ENCODE results near the gene TAP1. TPM values are rescaled to one million over a fixed set of nuclear protein-coding genes. Genes with fewer than 3 reads are reported as not detected.

The TAP1 gene
- total and polyA plus RNA-seq, 9 of the 15 experiments (the other 6 are each of a cell fraction or from before 2014, with no cell fraction given): 1.3 to 6.0 (median 4.2) TPM

- TF ChIP-seq, protein P1, sequence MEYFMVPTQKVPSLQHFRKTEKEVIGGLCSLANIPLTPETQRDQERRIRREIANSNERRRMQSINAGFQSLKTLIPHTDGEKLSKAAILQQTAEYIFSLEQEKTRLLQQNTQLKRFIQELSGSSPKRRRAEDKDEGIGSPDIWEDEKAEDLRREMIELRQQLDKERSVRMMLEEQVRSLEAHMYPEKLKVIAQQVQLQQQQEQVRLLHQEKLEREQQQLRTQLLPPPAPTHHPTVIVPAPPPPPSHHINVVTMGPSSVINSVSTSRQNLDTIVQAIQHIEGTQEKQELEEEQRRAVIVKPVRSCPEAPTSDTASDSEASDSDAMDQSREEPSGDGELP (CRISPR knock-in tag; IDR thresholded peaks at IDR 0.05; ENCODE audit: borderline replicate concordance): peak; percentile 71; the same call in 1 of the 2 replicates
- TF ChIP-seq, protein P2, sequence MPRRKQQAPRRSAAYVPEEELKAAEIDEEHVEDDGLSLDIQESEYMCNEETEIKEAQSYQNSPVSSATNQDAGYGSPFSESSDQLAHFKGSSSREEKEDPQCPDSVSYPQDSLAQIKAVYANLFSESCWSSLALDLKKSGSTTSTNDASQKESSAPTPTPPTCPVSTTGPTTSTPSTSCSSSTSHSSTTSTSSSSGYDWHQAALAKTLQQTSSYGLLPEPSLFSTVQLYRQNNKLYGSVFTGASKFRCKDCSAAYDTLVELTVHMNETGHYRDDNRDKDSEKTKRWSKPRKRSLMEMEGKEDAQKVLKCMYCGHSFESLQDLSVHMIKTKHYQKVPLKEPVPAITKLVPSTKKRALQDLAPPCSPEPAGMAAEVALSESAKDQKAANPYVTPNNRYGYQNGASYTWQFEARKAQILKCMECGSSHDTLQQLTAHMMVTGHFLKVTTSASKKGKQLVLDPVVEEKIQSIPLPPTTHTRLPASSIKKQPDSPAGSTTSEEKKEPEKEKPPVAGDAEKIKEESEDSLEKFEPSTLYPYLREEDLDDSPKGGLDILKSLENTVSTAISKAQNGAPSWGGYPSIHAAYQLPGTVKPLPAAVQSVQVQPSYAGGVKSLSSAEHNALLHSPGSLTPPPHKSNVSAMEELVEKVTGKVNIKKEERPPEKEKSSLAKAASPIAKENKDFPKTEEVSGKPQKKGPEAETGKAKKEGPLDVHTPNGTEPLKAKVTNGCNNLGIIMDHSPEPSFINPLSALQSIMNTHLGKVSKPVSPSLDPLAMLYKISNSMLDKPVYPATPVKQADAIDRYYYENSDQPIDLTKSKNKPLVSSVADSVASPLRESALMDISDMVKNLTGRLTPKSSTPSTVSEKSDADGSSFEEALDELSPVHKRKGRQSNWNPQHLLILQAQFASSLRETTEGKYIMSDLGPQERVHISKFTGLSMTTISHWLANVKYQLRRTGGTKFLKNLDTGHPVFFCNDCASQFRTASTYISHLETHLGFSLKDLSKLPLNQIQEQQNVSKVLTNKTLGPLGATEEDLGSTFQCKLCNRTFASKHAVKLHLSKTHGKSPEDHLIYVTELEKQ (CRISPR knock-in tag; IDR thresholded peaks at IDR 0.05): no peak
- TF ChIP-seq ZKSCAN8 (CRISPR knock-in tag; IDR thresholded peaks at IDR 0.05) (no peak), PTRF (tag; IDR thresholded peaks at IDR 0.05) (no peak), ZNF217 (CRISPR knock-in tag; IDR thresholded peaks at IDR 0.05) (no peak), SP1 (CRISPR knock-in tag; IDR thresholded peaks at IDR 0.05) (no peak), FOXA1 (IDR thresholded peaks at IDR 0.05; ENCODE audit: borderline replicate concordance) (no peak), SAP30 (IDR thresholded peaks at IDR 0.05; ENCODE audit: borderline replicate concordance, insufficient read depth, low read depth, low read length, poor library complexity, severe bottlenecking) (peak; percentile 80), NFE2 (IDR thresholded peaks at IDR 0.05; ENCODE audit: low read depth) (no peak), REST (IDR thresholded peaks at IDR 0.05; ENCODE audit: borderline replicate concordance) (no peak), REST (CRISPR knock-in tag; IDR thresholded peaks at IDR 0.05; ENCODE audit: low read depth) (0 out of 2 replicates have a peak, but pooled peaks have one; percentile 43), STAG1 (CRISPR knock-in tag; IDR thresholded peaks at IDR 0.05; ENCODE audit: borderline replicate concordance) (peak; percentile 9; the same call in 1 of the 2 replicates), ZNF311 (CRISPR knock-in tag; IDR thresholded peaks at IDR 0.05) (no peak), PREB (CRISPR knock-in tag; IDR thresholded peaks at IDR 0.05) (no peak), BHLHE40 (IDR thresholded peaks at IDR 0.05; ENCODE audit: low read length) (peak; percentile 50)
Observed at GRCh38 chr6:32837651-32838113, 15.8 kb downstream of the TAP1 start (continued).

Data from K562 (cell line).